Panc1 (cell line): ENCODE data around the gene DCST2. TPM values are rescaled to one million over a fixed set of nuclear protein-coding genes. Genes with fewer than 3 reads are reported as not detected.

ENCODE experiments used
- ATAC-seq: fragments of 200-7000 bp; cut with Tn5 transposase; 2 replicates; pipeline ENCODE4 v1.9.1; 2020; ENCODE audit warnings: mild to moderate bottlenecking, moderate library complexity
- BruUV-seq: library from RNA; stranded (reverse); fragments of 400-500 nt; replicated peaks from 2 replicates; lab custom pipeline; 2021; lab: Mats Ljungman, UMichigan
- CTCF ChIA-PET: fragments of 300-600 bp; sonication (Branson Sonifier 250); formaldehyde crosslinking; loops from one replicate; lab custom pipeline; 2022; ENCODE audit warnings: antibody characterized with exemption; lab: Charles Lee
- POLR2A ChIA-PET: fragments of 300-600 bp; sonication (Branson Sonifier 250); formaldehyde crosslinking; loops from one replicate; lab custom pipeline; 2022; ENCODE audit warnings: antibody characterized with exemption; lab: Charles Lee
- DNase-seq: peaks from one replicate; pipeline ENCODE4 v3.0.0-alpha.2; 2010; ENCODE audit warnings: low read depth, low spot score
- H3K27ac ChIP-seq: 2 replicates; pipeline ENCODE4 v1.5.1; 2011; ENCODE audit warnings: mild to moderate bottlenecking, low read length, inconsistent platforms
- H3K27me3 ChIP-seq: fragments of 200-500 bp; sonication (Bioruptor generic); 2 replicates; pipeline ENCODE4 v1.6.0; 2014; ENCODE audit warnings: low read length, inconsistent platforms; ENCODE audit not compliant: control insufficient read depth, insufficient read depth
- H3K36me3 ChIP-seq: fragments of 200-500 bp; sonication (Bioruptor generic); 2 replicates; pipeline ENCODE4 v1.5.1; 2014; ENCODE audit warnings: inconsistent platforms, mild to moderate bottlenecking, low read length, moderate library complexity; ENCODE audit not compliant: control insufficient read depth, insufficient read depth
- H3K4me1 ChIP-seq: 2 replicates; pipeline ENCODE4 v1.5.1; 2011; ENCODE audit warnings: inconsistent platforms, mild to moderate bottlenecking, low read length, moderate library complexity; ENCODE audit not compliant: control insufficient read depth, insufficient read depth
- H3K4me3 ChIP-seq, 2 experiments: 2 replicates each; pipeline ENCODE4 v1.5.1; 2011 to 2012; ENCODE audit warnings: low read depth in 2 of 2, low read length in 2 of 2, mild to moderate bottlenecking in 2 of 2, inconsistent platforms in 1 of 2, moderate library complexity in 1 of 2
- H3K9me3 ChIP-seq: fragments of 200-500 bp; sonication (Bioruptor generic); 2 replicates; pipeline ENCODE4 v1.5.1; 2014; ENCODE audit warnings: low read depth, mild to moderate bottlenecking, inconsistent platforms, low read length, moderate library complexity; ENCODE audit not compliant: control insufficient read depth, insufficient read depth
- CTCF ChIP-seq: fragments of 450-650 bp; IDR thresholded peaks from 2 replicates; pipeline ENCODE4 v1.5.1; 2017; ENCODE audit warnings: mild to moderate bottlenecking
- POLR2AphosphoS5 ChIP-seq: IDR thresholded peaks from 2 replicates; pipeline ENCODE4 v1.6.1; 2012; ENCODE audit warnings: mild to moderate bottlenecking, low read depth, low read length, moderate library complexity
- REST ChIP-seq, 2 experiments: IDR thresholded peaks; 2 replicates each; pipeline ENCODE4 v1.6.1; 2011 to 2012; ENCODE audit warnings: low read depth in 2 of 2, control low read depth in 1 of 2, low read length in 1 of 2, mild to moderate bottlenecking in 1 of 2, moderate library complexity in 1 of 2; ENCODE audit not compliant: insufficient read depth in 1 of 2
- SIN3A ChIP-seq: IDR thresholded peaks from 2 replicates; pipeline ENCODE4 v1.6.1; 2012; ENCODE audit warnings: low read depth, mild to moderate bottlenecking, low read length, moderate library complexity, borderline replicate concordance; ENCODE audit not compliant: insufficient read depth
- TCF7L2 ChIP-seq: IDR thresholded peaks from 2 replicates; pipeline ENCODE4 v1.6.1; 2011; ENCODE audit warnings: mild to moderate bottlenecking, low read depth, low read length, inconsistent platforms
- in situ Hi-C: cut with HindIII; loops from 2 replicates; pipeline ENCODE4 v1.10.0; 2016; ENCODE audit warnings: low sequenced_read_pairs, low pct_unique_long_range_greater_than_20kb
- intact Hi-C: fragments of 100-400 bp; cut with micrococcal nuclease; formaldehyde crosslinking; loops from one replicate; pipeline ENCODE4 v1.10.0; 2022; ENCODE audit not compliant: unreplicated experiment
- total RNA-seq: library from RNA; stranded (reverse); gene quantifications from one replicate; pipeline ENCODE4 v1.2.1, GENCODE V29; 2021; ENCODE audit not compliant: unreplicated experiment

Gene DCST2
- total RNA-seq, 1 experiment from 2014 or later: 0.13 TPM

- Histone ChIP-seq H3K27me3 (no peaks in the 10 kb centered on the region), H3K4me3 (no peak overlapping the region), H3K4me1 (peaks cover 5% of the 10 kb centered on the region), H3K27ac (no peak overlapping the region), H3K36me3 (peaks cover 4% of the 10 kb centered on the region; the same call in 1 of the 2 replicates), H3K9me3 (no peaks in the 10 kb centered on the region)
- intact Hi-C loops (no loop called here), in situ Hi-C loops (no loop called here)
- DNase-seq: no peak
- BruUV-seq: no TSS peak
- ChIA-PET POLR2A (no interaction called here), CTCF (no interaction called here)
- no peak for TF ChIP-seq POLR2AphosphoS5
- TF ChIP-seq CTCF: no peak
- TF ChIP-seq SIN3A: no peak
- no peak for TF ChIP-seq TCF7L2
- no peak for TF ChIP-seq REST (IDR thresholded peaks at IDR 0.05; ENCODE audit: insufficient read depth in 1 of 2, low read depth in 2 of 2, low read length in 1 of 2)
- no peak for ATAC-seq
Measured at GRCh38 chr1:154990276-154990675, 43.3 kb downstream of the DCST2 start.

GRCh38 chr1:154989195-154989860 is 44.3 kb downstream of the DCST2 start:
- ChIA-PET CTCF (no interaction called here), POLR2A (no interaction called here)
- H3K36me3 ChIP-seq: peaks cover 4% of the 10 kb centered on the region; the same call in 1 of the 2 replicates
- H3K4me3 ChIP-seq: no peak overlapping the region
- intact Hi-C loops (no loop called here), in situ Hi-C loops (no loop called here)
- no peak overlapping the region for H3K27ac ChIP-seq
- TF ChIP-seq POLR2AphosphoS5 (no peak), TCF7L2 (no peak), CTCF (no peak), SIN3A (no peak), REST (IDR thresholded peaks at IDR 0.05; ENCODE audit: insufficient read depth in 1 of 2, low read depth in 2 of 2, low read length in 1 of 2) (no peak)
- ATAC-seq (no peak), DNase-seq (no peak)
- peaks cover 5% of the 10 kb centered on the region for H3K4me1 ChIP-seq
- no peaks in the 10 kb centered on the region for H3K27me3 ChIP-seq
- H3K9me3 ChIP-seq: no peaks in the 10 kb centered on the region
- BruUV-seq: no TSS peak
